GM12874 (cell line): Measurements from ENCODE around the gene LPIN2.

ENCODE experiments used
- TF ChIP-seq, protein P1 (sequence below): IDR thresholded peaks from 2 replicates; pipeline ENCODE4 v1.5.1; 2011; ENCODE audit warnings: low read depth, mild to moderate bottlenecking, control low read depth, low read length, moderate library complexity; ENCODE audit not compliant: insufficient read depth

LPIN2 gene, protein sequence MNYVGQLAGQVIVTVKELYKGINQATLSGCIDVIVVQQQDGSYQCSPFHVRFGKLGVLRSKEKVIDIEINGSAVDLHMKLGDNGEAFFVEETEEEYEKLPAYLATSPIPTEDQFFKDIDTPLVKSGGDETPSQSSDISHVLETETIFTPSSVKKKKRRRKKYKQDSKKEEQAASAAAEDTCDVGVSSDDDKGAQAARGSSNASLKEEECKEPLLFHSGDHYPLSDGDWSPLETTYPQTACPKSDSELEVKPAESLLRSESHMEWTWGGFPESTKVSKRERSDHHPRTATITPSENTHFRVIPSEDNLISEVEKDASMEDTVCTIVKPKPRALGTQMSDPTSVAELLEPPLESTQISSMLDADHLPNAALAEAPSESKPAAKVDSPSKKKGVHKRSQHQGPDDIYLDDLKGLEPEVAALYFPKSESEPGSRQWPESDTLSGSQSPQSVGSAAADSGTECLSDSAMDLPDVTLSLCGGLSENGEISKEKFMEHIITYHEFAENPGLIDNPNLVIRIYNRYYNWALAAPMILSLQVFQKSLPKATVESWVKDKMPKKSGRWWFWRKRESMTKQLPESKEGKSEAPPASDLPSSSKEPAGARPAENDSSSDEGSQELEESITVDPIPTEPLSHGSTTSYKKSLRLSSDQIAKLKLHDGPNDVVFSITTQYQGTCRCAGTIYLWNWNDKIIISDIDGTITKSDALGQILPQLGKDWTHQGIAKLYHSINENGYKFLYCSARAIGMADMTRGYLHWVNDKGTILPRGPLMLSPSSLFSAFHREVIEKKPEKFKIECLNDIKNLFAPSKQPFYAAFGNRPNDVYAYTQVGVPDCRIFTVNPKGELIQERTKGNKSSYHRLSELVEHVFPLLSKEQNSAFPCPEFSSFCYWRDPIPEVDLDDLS

DNA sequence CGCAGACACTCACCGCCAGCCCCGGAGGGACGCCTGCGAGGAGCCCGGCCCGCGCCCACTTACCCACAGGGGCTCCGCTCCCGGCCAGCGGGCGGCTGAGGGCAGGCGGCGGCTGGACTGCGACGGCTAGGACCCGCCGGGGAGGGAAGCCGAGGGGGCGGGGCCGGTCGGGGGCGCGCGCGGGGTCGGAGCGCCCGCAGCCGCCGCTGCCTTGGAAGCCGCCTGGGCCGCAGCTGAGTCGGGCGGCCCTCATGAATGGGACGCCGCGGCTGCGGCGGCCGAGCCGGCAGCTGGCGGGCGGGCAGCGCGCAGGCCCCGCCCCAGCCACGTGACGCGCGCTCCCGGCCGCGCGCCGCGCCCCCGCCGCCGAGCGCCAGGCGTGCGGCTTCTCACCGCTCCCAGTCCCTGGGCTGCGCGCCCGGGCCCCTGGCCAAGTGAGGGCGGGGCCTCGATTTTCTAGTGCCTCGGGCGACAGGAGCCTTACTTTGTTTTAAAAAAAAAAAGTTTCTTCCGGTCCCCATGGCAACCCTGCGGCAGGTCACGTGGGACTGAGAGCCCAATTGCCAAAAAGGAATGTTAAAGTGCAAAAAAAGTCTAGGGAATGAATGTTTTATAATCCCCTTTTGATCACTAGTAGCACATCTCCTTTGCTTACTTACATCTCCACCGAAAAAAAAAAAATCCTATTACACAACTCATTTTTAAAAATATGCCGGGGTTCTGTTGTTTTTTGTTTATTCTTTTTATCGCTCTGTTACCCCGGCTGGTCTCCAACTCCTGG, at the start of gene LPIN2:
LPIN2 (minus strand) TSS at position 121 of the 781 bp plus-strand sequence. CDS start 52,304 bp downstream, outside the sequence.
- TF ChIP-seq, protein P1, sequence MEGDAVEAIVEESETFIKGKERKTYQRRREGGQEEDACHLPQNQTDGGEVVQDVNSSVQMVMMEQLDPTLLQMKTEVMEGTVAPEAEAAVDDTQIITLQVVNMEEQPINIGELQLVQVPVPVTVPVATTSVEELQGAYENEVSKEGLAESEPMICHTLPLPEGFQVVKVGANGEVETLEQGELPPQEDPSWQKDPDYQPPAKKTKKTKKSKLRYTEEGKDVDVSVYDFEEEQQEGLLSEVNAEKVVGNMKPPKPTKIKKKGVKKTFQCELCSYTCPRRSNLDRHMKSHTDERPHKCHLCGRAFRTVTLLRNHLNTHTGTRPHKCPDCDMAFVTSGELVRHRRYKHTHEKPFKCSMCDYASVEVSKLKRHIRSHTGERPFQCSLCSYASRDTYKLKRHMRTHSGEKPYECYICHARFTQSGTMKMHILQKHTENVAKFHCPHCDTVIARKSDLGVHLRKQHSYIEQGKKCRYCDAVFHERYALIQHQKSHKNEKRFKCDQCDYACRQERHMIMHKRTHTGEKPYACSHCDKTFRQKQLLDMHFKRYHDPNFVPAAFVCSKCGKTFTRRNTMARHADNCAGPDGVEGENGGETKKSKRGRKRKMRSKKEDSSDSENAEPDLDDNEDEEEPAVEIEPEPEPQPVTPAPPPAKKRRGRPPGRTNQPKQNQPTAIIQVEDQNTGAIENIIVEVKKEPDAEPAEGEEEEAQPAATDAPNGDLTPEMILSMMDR, result no peak

DNA sequence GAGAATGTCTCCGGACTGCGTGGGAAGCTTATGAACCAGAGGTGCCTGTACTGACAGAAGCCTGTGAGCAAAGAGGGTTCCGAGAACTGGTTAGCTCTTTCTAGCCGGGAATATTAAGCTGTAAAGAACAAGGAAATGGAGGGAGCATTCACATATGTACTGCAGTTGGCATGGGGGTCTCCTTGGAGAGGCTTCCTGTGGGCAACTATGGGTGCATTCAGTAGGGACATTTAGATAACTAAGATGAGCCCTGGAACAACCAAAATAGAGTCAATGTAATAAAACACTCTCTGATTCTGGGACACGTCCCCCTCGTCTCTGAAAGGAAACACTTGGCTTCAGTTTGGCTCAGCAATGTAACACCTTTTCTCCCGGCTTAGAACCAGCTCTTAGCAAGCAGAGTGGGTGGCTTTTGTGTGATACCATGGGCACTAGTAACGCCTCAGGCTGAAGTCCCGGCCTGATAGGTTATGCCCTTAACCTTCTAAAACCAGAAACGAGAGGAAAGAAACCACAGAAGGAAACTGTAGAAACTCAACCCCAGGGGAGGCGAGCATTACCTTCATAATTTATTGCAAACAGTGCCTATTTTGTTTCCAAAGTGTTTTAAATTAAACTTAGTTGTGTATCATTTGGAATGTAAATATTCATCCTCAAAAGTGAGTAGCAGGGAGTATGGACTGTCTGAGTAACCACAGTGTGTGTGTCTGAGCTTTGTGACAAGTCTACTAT, 48.8 kb upstream of the LPIN2 start:
- TF ChIP-seq, protein P1, result no peak

DNA sequence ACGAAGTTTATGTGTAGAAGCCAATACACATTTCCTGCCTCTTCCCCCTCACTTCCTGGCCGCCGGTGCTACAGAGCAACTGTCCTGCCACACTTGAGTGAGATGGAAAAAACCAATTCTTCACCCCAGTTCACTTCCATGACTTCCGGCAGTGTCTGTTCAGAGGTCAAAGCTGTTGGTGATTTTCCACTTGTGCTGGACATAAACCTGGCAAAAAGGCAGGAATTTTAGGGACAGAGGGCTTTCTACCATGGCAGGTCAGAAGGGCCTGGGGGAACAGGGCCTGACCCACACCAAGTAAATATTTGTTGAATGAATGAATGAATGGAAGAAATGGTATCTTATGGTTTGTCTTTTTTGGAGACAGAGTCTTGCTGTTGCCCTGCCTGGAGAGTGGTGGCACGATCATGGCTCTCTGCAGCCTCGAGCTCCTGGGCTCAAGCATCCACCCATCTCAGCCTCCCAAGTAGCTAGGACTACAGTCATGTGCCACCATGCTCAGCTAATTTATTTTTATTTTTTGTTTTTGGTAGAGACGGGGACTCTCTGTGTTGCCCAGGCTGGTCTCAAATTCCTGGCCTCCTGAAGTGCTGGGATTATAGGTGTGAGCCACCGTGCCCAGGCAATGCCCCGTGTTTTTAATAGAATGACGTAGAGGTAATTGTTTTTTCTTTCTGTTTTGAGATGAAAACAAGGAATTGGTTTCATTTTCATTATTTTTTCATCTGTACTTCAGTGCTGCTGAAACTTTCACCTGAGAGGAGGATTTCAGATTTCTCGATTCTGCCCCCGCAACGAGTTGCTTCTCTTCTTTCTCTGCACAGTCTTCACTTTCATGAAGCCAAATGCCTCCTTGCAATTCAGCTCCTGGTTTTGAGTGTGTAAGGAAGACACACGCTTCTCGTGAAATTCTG, 48.0 kb upstream of the LPIN2 start:
- TF ChIP-seq, protein P1, result no peak

DNA sequence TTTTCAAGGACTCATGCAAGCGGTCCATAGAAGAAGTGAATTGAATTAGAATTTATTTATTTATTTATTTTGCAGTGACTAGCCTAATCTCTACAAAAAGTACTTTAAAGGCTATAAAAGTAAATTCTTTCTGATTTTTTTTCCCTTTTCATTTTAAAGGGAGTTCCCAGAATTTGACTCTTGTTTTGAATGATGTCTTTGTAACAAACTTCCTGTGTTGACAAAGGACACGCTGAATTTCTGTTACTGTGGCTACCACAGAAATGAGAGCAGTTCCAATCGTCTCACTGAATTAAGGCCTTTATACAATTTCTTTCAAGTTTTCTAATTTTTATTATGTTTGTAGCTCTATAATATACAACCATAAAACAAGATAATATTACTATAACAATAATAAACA, 46.3 kb upstream of the LPIN2 start:
- TF ChIP-seq, protein P1, result no peak

DNA sequence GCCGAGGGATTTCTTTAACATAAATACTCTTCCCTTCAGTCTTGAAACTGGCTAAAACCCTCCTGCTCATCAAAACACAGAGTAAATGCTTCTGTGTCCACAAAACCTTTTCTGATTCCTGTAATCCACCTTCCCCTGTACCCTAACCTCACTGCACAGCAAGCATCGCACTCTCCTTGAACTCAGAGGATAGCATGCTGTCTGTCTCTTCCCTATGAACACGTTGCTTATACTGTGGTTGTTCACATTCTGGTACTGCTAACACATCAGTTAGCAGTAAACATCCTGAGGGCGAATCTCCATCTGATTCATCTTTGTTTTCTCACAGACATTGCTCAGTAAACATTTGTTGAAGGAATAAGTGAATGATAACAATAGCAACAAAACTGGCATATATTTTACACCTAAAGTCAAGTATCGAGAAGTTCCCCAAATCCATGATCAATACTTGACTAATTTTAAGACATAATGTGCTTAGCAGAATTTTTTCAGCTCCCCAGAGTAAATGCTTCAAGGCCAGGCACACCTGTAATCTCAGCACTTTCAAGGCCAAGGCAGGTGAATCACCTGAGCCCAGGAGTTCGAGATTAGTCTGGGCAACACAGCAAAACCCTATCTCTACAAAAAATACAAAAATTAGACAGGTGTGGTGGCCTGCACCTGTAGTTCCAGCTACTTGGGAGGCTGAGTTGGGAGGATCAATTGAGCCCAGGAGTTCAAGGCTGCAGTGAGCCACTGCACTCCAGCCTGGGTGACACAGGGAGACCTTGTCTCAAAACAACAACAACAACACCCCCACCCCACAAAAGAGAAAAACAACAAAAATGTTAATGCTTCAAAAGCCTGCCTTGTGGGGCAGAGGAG, 45.6 kb upstream of the LPIN2 start:
- TF ChIP-seq, protein P1, result no peak

DNA sequence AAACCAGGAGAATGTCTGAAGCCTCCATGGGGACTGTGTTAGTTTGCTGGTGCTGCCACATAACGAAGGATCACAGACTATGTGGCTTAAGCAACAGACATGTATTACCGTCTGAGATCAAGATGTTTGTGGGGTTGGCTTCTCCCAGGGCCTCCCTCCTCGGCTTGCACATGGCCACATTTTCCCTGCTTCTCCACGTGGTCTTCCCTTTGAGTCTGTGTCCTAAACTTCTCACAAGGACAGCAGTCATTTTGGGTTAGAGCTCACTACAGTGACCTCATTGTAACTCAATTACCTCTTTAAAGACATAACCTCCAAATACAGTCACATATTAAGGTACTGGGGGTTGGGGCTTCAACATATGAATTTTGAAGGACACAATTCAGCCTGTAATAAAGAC, 44.6 kb upstream of the LPIN2 start:
- TF ChIP-seq, protein P1, result no peak
